GM19397 (cell line): ENCODE results near the gene CDK2.
"Not testable (repeated sequence)": the region's sequence is repeated elsewhere in the genome, so short reads cannot be mapped to it uniquely, and the experiment has no call there.

Source experiments
- ATAC-seq: cut with Tn5 transposase; IDR thresholded peaks from one replicate; pipeline ENCODE4 v1.9.1; 2021; ENCODE audit warnings: mild to moderate bottlenecking, moderate library complexity; ENCODE audit not compliant: unreplicated experiment

CDK2 gene

DNA sequence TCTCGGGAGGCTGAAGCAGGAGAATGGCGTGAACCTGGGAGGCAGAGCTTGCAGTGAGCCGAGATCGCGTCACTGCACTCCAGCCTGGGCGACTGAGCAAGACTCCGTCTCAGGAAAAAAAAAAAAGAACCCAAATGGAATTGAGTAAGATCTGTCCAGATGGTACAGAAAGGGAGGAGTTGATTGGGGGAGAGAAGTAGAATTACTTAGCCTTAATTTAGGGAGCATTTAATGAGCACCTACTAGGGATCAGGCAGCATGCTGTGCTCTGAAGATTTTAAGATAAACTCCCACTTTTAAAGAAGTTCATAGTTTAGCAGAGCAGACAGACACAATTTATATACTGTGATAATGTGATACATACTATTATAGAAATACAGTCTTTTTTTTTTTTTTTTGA lies 11.8 kb downstream of the CDK2 start:
- no peak for ATAC-seq

DNA sequence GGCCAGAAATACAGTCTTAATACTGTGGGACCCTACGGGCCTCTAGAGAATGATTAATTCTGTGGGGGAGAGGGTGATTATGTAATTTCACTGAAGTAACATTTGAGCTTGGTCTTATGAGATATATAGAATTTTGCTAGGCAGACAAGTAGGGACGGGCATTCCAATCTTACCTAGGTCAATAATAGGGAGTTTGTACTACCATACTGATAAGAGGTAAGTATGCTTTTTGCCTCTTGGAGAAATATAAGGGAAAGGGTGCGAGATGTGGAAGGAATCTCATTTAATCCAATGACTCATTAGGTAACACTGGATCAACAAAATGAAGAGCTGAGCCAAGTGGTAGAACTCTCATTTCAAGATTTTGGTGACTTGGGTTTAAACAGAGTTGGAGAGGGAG lies 12.4 kb downstream of the CDK2 start:
- ATAC-seq, result no peak

DNA sequence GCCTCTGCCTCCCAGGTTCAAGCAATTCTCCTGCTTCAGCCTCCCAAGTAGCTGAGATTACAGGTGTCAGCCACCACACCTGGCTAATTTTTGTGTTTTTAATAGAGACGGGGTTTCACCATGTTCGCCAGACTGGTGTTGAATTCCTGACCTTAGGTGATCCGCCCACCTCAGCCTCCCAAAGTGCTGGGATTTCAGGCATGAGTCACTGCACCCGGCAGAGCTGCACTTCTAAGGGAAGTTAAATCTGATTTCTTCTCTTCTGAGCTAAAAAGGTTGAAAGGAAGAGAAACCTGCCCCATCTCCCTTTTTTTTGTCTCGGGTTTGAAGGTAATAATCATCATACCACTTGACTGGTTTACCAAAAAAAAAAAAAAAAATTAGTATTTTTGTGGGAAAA lies 15.3 kb downstream of the CDK2 start:
- not testable (repeated sequence) for ATAC-seq

GRCh38 chr12:55982319-55982936 lies 15.8 kb downstream of the CDK2 start:
- ATAC-seq, result peak; percentile 71

DNA sequence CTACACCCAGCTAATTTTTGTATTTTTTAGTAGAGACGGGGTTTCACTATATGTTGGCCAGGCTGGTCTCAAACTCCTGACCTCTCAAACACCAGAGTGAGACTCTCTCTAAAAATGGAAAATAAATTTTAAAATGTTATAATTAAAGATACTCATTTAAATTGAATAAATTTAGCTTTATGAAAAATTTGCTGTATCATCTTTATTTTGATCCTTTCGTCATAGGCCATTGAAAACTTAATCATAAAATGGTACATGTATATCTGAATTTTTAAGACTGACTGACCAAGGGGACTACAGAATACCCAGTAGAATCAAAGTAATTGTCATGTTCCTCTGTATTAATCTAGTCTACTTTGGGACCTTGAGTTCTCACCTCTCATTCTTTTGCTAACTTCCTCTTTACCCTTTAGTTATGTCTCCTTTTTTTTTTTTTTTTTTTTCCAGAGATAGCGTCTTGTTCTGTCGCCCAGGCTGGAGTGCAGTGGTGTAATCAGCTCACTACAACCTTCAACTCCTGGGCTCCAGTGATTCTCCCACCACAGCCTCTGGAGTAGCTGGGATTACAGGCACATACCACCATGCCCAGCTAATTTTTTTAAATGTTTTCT lies 16.7 kb downstream of the CDK2 start:
- no peak for ATAC-seq

GRCh38 chr12:55984861-55985260 lies 18.2 kb downstream of the CDK2 start:
- ATAC-seq, result no peak

DNA sequence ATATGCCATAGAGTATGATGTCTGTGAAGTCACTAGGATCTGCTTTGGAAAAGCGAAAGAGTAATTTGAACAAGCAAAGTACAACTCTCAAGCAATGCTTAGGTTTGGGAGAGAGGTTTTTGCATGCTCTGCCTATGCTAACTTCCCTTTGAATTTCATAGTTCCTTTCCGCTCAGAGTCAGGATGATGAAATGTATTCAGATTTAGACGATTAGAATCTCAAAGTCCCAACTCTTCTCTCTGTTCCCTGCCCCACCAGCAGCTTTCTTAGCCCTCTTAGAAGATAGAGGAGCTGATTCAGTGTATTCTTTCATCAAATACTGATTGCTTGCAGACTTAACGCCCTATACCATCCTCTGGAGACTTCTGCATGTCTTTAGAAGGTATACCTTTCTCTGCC lies 18.7 kb downstream of the CDK2 start:
- ATAC-seq, result no peak

DNA sequence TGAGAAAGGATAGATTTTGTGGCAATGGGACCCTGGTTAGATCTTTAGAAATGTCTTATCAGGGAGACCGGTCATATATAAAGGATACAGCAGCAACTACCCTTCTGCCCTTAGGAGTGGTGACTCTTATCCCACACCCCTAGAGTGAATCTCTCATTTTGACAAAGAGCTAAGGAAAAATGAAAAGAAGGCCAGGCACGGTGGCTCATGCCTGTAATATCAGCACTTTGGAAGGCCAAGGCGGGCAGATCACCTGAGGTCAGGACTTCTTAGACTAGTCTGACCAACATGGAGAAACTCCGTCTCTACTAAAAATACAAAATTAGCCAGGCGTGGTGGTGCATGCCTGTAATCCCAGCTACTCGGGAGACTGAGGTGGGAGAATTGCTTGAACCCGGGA lies 19.3 kb downstream of the CDK2 start:
- not testable (repeated sequence) for ATAC-seq

DNA sequence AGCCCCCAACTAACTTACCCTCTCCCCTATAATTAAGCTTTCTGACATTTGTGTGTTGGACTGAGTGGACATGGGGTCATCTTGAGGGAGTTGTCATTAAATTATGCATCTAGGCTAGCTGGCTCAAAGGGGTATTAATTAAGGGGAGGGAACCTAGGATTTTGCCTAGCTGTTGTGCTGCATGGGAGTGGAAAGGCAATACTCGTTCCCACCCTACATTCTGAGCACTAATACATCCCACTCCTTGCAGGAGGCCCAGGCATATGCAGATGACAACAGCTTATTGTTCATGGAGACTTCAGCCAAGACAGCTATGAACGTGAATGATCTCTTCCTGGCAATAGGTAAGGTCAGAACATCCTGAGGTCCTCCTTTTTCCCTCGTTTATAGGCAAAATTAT lies 24.5 kb downstream of the CDK2 start:
- no peak for ATAC-seq

DNA sequence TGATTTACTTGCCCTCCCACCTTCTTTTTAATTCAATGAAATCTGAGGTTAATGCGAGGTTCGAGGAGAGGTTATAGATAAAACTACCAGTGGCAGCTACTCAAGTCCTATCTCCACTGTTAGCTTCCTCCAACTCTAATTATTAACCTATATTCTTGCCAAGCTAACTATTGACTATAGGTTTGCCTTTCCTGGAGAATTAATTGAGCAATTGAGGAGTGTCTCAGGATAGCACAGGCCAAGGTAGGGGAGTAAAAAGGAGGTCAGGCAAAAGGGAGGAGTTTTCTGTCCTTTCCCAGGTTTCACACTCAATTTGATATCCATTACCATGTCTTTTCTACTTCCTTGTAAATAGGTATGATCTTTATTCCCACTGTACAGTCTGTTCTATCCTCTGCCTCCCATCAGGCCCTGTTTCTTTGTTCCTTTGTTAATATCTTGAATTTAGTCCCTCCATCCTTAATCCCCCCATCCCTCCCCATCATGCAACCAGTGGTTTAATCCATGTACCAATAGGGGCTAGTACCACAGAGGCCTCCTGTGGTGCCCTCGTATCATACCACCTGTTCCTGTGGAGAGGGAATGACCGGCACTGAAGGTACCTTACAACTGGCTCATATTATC lies 26.7 kb downstream of the CDK2 start:
- no peak for ATAC-seq

GRCh38 chr12:55995366-55995765 lies 28.7 kb downstream of the CDK2 start:
- ATAC-seq, result no peak

DNA sequence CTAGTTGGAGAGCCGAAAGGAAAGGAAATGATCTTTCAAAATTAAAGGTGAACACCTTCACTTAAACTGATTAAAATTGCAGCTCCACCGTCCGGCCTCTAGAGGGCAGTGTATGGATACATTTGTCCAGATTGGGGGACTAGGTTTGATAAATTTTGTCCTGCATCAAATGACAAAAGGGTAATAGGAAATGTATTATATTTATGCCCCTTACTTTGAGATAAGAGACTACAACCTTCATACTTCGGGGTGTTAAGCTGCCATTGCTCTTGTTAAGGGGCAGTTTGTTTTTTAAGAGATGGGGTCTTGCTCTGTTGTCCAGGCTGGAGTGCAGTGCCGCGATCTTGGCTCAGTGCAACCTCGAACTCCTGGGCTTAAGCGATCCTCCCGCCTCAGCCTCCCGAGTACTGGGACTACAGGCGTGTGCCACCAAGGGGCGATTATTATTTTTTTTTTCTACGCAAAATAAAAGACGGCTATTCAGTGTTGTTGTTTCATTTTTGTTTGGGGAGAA lies 29.6 kb downstream of the CDK2 start:
- ATAC-seq, result no peak

DNA sequence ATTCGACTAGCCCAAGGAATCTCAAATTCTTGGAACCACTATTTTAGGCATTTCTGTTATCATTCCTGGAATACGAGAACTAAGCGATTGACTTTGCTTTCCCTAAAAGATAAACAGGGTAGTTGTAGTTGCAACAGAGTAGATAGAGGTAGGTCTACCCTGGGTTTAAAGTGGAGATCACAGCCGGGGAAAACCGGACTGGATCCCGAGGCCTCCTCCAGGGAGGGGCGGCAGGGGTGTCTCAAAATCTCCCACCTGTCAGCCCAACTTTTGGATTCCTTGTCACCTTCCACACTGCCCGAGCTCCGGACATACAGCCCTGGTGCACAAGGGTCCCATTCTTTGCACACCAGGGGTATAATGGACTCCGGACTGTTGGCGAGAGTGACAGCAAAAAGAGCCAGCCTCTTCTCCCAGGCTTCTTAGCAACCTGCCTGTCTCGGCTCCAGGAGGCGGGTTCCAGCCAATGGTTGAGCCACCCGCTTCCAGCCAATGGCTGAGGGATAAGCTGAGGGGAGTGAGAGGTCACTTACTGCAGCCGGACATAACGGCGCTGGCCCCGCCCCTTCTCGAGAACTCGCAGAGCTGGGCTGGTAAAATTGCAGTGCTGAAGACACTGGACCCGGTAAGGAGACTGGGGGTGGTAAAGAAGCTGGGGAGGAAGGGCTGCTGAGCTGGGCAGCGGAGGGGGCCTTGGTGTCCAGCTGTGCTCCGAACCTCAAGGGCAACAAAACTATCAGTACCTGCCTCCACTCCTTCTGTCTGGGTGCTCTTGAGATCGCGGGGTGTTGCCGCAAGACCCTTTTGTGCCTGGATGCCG lies 30.3 kb downstream of the CDK2 start, which contains the start of gene SUOX:
Gene SUOX, plus strand, starts transcription at position 562 of the 820 bp plus-strand sequence. CDS start 4,946 bp downstream, outside the sequence.
- peak; percentile 98 for ATAC-seq

- ATAC-seq, result peak; percentile 4
Measured at GRCh38 chr12:55997535-55997859, 30.9 kb downstream of the CDK2 start.

GRCh38 chr12:55999522-55999921 lies 32.9 kb downstream of the CDK2 start:
- not testable (repeated sequence) for ATAC-seq

DNA sequence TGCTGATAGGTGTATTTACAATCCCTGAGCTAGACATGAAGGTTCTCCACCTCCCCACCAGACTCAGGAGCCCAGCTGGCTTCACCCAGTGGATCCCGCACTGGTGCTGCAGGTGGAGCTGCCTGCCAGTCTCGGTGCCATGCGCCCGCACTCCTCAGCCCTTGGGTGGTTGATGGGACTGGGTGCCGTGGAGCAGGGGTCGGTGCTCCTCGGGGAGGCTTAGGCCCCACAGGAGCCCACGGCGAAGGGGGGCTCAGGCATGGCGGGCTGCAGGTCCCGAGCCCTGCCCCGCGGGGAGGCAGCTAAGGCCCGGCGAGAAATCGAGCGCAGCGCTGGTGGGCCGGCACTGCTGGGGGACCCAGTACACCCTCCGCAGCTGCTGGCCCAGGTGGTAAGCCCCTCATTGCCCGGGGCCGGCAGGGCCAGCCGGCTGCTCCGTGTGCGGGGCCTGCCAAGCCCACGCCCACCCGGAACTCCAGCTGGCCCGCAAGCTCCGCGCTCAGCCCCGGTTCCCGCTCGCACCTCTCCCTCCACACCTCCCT lies 33.4 kb downstream of the CDK2 start:
- ATAC-seq, result not testable (repeated sequence)

GRCh38 chr12:56001487-56002100 lies 35.0 kb downstream of the CDK2 start:
- no peak for ATAC-seq

- not testable (repeated sequence) for ATAC-seq
Measured at GRCh38 chr12:56003376-56003775, 36.7 kb downstream of the CDK2 start.

DNA sequence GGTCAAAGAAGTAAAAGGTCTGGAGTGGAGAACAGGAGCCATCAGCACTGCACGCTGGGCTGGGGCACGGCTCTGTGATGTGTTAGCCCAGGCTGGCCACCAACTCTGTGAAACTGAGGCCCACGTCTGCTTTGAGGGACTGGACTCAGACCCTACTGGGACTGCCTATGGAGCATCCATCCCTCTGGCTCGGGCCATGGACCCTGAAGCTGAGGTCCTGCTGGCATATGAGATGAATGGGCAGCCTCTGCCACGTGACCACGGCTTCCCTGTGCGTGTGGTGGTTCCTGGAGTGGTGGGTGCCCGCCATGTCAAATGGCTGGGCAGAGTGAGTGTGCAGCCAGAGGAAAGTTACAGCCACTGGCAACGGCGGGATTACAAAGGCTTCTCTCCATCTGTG lies 37.6 kb downstream of the CDK2 start:
- no peak for ATAC-seq
